Measurements from ENCODE around the gene HSF4. TPM values are rescaled to one million over a fixed set of nuclear protein-coding genes. Genes with fewer than 3 reads are reported as not detected.

The HSF4 gene
- total RNA-seq, 1 experiment from 2014 or later = 2.2 TPM

DNA sequence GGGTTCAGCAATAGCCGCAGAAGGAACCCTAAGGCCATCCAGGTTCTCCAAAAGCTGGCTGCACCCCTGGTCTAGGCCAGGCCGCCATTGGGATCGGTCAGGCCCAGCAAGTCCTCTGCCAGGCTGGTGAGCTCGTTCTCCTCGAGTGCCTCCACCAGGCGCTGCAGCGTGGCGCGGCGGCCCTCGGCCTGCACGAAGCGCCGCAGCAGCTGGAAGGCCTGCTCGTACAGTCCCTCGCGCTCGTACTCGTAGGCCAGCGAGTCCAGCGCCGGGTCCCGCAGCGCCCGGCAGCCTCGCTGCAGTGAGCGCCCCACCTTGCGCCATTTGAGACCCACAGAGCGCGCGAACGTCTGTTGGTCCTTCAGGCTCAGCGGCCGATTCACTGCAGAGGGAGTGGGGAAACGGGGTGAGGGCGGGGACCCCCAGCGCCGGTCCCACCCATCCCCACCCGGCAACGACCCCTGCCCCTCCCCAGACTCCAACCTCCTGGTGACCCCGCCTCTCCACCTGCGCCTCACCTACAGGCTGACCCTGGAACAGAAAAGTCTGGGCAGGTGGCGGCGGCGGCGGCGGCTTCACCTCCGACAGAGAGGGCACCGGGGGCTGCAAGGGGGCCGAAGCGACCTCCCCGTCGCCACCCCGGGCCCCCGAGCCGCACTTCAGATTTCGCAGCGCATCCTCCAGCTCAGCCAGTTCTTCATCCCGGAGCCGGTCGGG is 9.8 kb upstream of the HSF4 start (continued):
- TF ChIP-seq ELF4 (CRISPR knock-in tag; IDR thresholded peaks at IDR 0.05; ENCODE audit: low read depth) (no peak), ZNF219 (CRISPR knock-in tag; IDR thresholded peaks at IDR 0.05; ENCODE audit: borderline replicate concordance) (peak; percentile 73; the same call in 1 of the 2 replicates), ZNF317 (CRISPR knock-in tag; IDR thresholded peaks at IDR 0.05; ENCODE audit: borderline replicate concordance, low read depth) (no peak), RORB (CRISPR knock-in tag; IDR thresholded peaks at IDR 0.05) (no peak), ZNF396 (CRISPR knock-in tag; IDR thresholded peaks at IDR 0.05; ENCODE audit: borderline replicate concordance) (no peak), OVOL2 (CRISPR knock-in tag; IDR thresholded peaks at IDR 0.05; ENCODE audit: borderline replicate concordance) (no peak), NR1H2 (CRISPR knock-in tag; IDR thresholded peaks at IDR 0.05) (no peak), SMAD4 (CRISPR knock-in tag; IDR thresholded peaks at IDR 0.05) (peak; percentile 61; the same call in 1 of the 2 replicates), NFE2L1 (CRISPR knock-in tag; IDR thresholded peaks at IDR 0.05) (no peak), ETV6 (CRISPR knock-in tag; IDR thresholded peaks at IDR 0.05) (no peak), NFATC4 (CRISPR knock-in tag; IDR thresholded peaks at IDR 0.05) (no peak), IRF2 (CRISPR knock-in tag; IDR thresholded peaks at IDR 0.05; ENCODE audit: borderline replicate concordance, low read depth) (no peak), CREM (CRISPR knock-in tag; IDR thresholded peaks at IDR 0.05) (no peak), KAT7 (CRISPR knock-in tag; IDR thresholded peaks at IDR 0.05; ENCODE audit: borderline replicate concordance) (no peak), FOXK1 (CRISPR knock-in tag; IDR thresholded peaks at IDR 0.05) (peak; percentile 33; the same call in 1 of the 2 replicates), TEAD1 (CRISPR knock-in tag; IDR thresholded peaks at IDR 0.05) (0 out of 2 replicates have a peak, but pooled peaks have one; percentile 57), FOXJ3 (CRISPR knock-in tag; IDR thresholded peaks at IDR 0.05; ENCODE audit: borderline replicate concordance) (no peak)
- TF ChIP-seq, protein P1, sequence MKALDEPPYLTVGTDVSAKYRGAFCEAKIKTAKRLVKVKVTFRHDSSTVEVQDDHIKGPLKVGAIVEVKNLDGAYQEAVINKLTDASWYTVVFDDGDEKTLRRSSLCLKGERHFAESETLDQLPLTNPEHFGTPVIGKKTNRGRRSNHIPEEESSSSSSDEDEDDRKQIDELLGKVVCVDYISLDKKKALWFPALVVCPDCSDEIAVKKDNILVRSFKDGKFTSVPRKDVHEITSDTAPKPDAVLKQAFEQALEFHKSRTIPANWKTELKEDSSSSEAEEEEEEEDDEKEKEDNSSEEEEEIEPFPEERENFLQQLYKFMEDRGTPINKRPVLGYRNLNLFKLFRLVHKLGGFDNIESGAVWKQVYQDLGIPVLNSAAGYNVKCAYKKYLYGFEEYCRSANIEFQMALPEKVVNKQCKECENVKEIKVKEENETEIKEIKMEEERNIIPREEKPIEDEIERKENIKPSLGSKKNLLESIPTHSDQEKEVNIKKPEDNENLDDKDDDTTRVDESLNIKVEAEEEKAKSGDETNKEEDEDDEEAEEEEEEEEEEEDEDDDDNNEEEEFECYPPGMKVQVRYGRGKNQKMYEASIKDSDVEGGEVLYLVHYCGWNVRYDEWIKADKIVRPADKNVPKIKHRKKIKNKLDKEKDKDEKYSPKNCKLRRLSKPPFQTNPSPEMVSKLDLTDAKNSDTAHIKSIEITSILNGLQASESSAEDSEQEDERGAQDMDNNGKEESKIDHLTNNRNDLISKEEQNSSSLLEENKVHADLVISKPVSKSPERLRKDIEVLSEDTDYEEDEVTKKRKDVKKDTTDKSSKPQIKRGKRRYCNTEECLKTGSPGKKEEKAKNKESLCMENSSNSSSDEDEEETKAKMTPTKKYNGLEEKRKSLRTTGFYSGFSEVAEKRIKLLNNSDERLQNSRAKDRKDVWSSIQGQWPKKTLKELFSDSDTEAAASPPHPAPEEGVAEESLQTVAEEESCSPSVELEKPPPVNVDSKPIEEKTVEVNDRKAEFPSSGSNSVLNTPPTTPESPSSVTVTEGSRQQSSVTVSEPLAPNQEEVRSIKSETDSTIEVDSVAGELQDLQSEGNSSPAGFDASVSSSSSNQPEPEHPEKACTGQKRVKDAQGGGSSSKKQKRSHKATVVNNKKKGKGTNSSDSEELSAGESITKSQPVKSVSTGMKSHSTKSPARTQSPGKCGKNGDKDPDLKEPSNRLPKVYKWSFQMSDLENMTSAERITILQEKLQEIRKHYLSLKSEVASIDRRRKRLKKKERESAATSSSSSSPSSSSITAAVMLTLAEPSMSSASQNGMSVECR (CRISPR knock-in tag; IDR thresholded peaks at IDR 0.05; ENCODE audit: borderline replicate concordance) = peak; percentile 86
- TF ChIP-seq, protein P2, sequence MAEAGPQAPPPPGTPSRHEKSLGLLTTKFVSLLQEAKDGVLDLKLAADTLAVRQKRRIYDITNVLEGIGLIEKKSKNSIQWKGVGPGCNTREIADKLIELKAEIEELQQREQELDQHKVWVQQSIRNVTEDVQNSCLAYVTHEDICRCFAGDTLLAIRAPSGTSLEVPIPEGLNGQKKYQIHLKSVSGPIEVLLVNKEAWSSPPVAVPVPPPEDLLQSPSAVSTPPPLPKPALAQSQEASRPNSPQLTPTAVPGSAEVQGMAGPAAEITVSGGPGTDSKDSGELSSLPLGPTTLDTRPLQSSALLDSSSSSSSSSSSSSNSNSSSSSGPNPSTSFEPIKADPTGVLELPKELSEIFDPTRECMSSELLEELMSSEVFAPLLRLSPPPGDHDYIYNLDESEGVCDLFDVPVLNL (CRISPR knock-in tag; IDR thresholded peaks at IDR 0.05; ENCODE audit: borderline replicate concordance, low read depth) = peak; percentile 66; the same call in 1 of the 2 replicates
- TF ChIP-seq, protein P3, sequence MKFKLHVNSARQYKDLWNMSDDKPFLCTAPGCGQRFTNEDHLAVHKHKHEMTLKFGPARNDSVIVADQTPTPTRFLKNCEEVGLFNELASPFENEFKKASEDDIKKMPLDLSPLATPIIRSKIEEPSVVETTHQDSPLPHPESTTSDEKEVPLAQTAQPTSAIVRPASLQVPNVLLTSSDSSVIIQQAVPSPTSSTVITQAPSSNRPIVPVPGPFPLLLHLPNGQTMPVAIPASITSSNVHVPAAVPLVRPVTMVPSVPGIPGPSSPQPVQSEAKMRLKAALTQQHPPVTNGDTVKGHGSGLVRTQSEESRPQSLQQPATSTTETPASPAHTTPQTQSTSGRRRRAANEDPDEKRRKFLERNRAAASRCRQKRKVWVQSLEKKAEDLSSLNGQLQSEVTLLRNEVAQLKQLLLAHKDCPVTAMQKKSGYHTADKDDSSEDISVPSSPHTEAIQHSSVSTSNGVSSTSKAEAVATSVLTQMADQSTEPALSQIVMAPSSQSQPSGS (CRISPR knock-in tag; IDR thresholded peaks at IDR 0.05; ENCODE audit: borderline replicate concordance, low read depth) = no peak
- TF ChIP-seq, protein P4, sequence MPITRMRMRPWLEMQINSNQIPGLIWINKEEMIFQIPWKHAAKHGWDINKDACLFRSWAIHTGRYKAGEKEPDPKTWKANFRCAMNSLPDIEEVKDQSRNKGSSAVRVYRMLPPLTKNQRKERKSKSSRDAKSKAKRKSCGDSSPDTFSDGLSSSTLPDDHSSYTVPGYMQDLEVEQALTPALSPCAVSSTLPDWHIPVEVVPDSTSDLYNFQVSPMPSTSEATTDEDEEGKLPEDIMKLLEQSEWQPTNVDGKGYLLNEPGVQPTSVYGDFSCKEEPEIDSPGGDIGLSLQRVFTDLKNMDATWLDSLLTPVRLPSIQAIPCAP (CRISPR knock-in tag; IDR thresholded peaks at IDR 0.05) = no peak
- TF ChIP-seq, protein P5, sequence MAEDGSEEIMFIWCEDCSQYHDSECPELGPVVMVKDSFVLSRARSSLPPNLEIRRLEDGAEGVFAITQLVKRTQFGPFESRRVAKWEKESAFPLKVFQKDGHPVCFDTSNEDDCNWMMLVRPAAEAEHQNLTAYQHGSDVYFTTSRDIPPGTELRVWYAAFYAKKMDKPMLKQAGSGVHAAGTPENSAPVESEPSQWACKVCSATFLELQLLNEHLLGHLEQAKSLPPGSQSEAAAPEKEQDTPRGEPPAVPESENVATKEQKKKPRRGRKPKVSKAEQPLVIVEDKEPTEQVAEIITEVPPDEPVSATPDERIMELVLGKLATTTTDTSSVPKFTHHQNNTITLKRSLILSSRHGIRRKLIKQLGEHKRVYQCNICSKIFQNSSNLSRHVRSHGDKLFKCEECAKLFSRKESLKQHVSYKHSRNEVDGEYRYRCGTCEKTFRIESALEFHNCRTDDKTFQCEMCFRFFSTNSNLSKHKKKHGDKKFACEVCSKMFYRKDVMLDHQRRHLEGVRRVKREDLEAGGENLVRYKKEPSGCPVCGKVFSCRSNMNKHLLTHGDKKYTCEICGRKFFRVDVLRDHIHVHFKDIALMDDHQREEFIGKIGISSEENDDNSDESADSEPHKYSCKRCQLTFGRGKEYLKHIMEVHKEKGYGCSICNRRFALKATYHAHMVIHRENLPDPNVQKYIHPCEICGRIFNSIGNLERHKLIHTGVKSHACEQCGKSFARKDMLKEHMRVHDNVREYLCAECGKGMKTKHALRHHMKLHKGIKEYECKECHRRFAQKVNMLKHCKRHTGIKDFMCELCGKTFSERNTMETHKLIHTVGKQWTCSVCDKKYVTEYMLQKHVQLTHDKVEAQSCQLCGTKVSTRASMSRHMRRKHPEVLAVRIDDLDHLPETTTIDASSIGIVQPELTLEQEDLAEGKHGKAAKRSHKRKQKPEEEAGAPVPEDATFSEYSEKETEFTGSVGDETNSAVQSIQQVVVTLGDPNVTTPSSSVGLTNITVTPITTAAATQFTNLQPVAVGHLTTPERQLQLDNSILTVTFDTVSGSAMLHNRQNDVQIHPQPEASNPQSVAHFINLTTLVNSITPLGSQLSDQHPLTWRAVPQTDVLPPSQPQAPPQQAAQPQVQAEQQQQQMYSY (CRISPR knock-in tag; IDR thresholded peaks at IDR 0.05) = peak; percentile 37; the same call in 1 of the 2 replicates
- TF ChIP-seq, protein P6, sequence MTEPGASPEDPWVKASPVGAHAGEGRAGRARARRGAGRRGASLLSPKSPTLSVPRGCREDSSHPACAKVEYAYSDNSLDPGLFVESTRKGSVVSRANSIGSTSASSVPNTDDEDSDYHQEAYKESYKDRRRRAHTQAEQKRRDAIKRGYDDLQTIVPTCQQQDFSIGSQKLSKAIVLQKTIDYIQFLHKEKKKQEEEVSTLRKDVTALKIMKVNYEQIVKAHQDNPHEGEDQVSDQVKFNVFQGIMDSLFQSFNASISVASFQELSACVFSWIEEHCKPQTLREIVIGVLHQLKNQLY (CRISPR knock-in tag; IDR thresholded peaks at IDR 0.05) = no peak
- TF ChIP-seq, protein P7, sequence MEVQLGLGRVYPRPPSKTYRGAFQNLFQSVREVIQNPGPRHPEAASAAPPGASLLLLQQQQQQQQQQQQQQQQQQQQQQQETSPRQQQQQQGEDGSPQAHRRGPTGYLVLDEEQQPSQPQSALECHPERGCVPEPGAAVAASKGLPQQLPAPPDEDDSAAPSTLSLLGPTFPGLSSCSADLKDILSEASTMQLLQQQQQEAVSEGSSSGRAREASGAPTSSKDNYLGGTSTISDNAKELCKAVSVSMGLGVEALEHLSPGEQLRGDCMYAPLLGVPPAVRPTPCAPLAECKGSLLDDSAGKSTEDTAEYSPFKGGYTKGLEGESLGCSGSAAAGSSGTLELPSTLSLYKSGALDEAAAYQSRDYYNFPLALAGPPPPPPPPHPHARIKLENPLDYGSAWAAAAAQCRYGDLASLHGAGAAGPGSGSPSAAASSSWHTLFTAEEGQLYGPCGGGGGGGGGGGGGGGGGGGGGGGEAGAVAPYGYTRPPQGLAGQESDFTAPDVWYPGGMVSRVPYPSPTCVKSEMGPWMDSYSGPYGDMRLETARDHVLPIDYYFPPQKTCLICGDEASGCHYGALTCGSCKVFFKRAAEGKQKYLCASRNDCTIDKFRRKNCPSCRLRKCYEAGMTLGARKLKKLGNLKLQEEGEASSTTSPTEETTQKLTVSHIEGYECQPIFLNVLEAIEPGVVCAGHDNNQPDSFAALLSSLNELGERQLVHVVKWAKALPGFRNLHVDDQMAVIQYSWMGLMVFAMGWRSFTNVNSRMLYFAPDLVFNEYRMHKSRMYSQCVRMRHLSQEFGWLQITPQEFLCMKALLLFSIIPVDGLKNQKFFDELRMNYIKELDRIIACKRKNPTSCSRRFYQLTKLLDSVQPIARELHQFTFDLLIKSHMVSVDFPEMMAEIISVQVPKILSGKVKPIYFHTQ (CRISPR knock-in tag; IDR thresholded peaks at IDR 0.05) = no peak
